Stimulated activated CD4-positive, alpha-beta T cell treated with anti-CD3 and anti-CD28 coated beads, TNF-alpha, amount 100 ng/mL, for 24 hours (primary cell): Measurements from ENCODE around the gene DNASE1.
"Not testable (repeated sequence)": the region's sequence is repeated elsewhere in the genome, so short reads cannot be mapped to it uniquely, and the experiment has no call there.

Source experiments
- DNase-seq, 3 experiments: peaks; one replicate each; pipeline ENCODE4 v3.0.0-alpha.2; 2020; ENCODE audit warnings: low read depth in 3 of 3

DNASE1 gene, protein sequence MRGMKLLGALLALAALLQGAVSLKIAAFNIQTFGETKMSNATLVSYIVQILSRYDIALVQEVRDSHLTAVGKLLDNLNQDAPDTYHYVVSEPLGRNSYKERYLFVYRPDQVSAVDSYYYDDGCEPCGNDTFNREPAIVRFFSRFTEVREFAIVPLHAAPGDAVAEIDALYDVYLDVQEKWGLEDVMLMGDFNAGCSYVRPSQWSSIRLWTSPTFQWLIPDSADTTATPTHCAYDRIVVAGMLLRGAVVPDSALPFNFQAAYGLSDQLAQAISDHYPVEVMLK

GRCh38 chr16:3654249-3654991 is at the start of gene DNASE1:
TSS of gene DNASE1 (plus strand) at chr16:3654691. CDS start at chr16:3655374, 683 bp downstream.
- peak; percentile 33 to 54 (median 34) for DNase-seq

GRCh38 chr16:3606441-3606840 is 48.0 kb upstream of the DNASE1 start:
- DNase-seq, result no peak

GRCh38 chr16:3607161-3607560 is 47.3 kb upstream of the DNASE1 start:
- DNase-seq, result no peak

- DNase-seq, result no peak
Observed at GRCh38 chr16:3607634-3608033, 46.9 kb upstream of the DNASE1 start.

GRCh38 chr16:3608069-3608468 is 46.4 kb upstream of the DNASE1 start:
- no peak for DNase-seq

DNA sequence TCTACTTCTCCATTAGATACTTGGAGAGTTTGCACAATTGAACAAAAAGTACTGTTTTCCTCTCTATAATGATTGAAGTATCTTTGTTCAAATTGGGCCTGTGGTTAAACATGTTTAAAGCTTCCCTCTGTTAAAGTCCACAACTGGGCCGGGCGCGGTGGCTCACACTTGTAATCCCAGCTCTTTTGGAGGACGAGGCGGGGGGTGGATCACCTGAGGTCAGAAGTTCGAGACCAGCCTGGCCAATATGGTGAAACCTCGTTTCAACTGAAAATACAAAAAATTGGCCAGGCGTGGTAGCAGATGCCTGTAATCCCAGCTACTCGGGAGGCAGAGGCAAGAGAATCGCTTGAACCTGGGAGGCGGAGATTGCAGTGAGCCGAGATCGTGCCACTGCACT is 45.5 kb upstream of the DNASE1 start:
- not testable (repeated sequence) for DNase-seq

DNA sequence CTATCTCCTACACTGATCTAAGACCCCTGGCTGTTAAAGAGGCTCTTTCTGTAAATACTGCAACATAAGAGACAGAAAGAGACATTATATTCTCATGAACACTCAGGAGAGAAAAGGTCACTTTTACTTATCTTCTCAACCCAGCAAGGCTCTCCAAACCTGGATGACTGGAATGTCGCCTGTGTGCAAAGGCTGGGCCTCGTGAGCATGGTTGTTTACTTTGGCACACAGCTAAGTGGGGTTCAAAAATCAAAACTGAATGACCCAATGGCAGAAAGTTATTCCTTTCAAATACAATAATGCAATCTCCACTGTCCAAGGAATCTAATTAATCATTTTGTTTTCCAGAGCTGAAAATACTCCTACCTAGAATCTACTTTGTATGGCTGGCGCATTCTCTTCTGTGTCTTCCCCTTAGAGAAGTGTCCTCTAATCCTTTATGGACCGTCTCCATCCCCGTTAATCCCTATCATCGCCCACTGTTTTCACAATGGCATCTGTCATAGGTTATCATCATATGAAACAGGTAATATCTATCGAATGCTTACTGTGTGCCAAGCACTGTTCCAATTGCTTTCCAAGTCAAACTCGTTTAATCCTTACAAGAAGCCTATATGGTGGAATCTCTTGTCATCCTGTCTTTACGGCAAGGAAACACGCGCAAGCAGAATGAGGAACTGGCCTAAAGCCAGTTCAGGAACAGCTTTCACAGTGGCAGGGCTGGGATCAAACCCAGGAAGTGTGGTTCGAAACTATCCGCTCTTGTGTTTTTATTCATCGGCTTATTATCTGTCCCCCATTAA is 44.4 kb upstream of the DNASE1 start:
- DNase-seq, result no peak

GRCh38 chr16:3610698-3611145 is 43.8 kb upstream of the DNASE1 start:
- no peak for DNase-seq

DNA sequence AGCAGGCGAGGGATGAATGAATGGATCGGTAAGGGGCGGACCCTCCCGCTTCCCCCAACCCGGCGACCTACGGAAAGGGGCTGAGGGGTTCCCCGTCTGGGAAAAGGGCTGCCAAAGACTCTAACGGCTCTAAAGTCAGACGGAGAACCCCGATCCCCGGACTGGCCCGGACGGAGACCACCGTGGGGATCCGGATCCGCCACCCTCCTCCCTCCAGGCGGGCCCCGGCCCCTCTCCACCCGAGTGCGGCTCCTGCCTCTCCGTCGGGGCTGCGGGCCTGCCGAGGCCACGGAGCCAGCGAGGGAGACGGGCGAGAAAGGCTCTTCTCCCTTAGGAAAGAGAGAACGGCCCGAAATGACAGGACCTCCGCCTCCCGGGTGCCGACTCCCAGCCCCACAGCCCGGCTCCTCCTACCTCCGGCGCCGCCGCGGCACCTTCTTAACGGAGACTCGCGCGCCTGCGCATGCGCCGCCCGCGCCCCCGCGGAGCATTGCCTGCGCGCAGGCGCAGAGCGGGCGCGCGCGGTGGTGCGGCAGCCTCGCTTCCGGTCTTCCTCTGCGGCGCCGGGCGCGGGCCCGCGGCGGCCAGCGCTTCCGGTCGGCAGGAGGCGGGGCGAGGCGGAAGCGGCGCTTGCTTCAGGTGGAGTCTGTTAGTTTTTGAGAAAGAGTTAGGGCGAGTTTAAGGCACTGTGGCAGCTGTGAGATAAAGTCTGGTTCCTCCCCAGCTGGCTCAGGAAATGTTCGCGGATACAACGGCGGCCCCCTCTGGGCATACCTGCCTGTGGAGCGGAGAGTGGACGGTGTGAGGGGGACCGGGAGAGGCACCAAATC is 43.1 kb upstream of the DNASE1 start, which contains the start of gene SLX4:
Gene SLX4 (minus strand): TSS at position 461 of the 830 bp plus-strand sequence. CDS start 2,642 bp downstream, outside the sequence.
- DNase-seq, result peak; percentile 76 to 87 (median 78)

- no peak for DNase-seq
Observed at GRCh38 chr16:3612510-3613466, 41.7 kb upstream of the DNASE1 start.

DNA sequence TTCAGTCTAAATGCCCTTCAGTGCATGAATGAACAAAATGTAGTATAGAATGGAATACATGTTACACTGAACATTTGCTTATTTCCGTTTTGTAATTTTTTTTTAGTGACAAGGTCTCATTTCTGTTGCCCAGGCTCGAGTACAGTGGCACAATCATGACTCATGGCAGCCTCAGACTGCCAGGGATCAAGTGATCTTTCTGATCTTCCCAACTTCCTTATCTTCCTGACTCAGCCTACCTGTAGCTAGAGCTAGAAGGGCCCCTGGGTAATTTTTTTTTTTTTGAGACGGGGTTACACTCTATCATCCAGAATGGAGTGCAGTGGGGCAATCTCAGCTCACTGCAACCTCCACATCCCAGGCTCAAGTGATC is 35.7 kb upstream of the DNASE1 start:
- DNase-seq, result no peak

DNA sequence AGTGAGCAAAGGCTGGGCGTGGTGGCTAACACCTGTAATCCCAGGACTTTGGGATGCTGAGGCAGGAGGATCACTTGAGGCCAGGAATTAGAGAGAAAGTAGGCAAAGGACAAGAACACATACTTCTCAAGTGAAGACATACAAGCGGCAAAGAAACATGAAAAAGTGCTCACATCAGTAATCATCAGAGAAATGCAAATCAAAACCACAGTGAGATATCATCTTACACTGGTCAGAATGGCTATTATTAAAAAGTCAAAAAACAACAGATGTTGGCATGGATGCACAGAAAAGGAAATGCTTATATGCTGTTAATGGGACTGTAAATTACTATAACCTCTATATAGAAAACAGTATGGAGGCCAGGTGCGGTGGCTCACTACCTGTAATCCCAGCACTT is 30.8 kb upstream of the DNASE1 start:
- DNase-seq, result no peak

GRCh38 chr16:3625331-3625730 is 29.2 kb upstream of the DNASE1 start:
- DNase-seq, result no peak

DNA sequence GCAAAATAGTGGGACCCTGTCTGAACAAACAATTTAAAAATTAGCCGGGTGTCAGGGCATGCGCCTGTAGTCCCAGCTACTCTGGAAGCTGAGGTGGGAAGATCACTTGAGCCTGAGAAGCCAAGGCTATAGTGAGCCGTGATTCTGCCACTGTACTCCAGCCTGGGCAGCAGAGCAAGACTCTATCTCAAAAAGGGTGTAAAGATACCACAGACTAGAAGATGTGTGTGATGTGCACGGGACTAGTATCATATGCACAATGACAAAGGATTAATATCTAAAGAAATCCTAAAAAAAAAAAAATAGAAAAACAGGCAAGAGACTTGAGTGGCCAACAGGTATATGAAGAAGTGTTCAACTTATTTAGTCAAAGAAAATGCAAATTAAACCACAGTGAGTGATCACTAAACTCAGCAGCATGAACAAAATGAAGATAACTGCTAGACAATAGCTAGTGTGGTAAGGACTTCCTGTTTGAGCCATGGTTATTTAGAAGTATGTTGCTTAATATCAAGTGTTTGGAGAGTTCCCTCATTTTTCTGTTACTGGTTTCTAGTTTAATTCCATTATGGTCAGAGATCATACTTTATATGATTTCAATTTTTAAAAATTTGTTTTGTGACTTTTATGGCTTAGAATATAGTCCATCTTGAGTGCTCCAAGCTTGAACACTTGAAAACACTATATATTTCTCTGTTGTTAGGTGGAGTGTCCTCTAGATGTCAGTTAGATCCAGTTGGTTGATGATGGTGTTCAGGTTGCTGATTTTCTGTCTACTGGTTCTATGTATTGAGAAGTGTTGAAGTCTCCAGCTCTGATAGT is 28.4 kb upstream of the DNASE1 start:
- no peak for DNase-seq

DNA sequence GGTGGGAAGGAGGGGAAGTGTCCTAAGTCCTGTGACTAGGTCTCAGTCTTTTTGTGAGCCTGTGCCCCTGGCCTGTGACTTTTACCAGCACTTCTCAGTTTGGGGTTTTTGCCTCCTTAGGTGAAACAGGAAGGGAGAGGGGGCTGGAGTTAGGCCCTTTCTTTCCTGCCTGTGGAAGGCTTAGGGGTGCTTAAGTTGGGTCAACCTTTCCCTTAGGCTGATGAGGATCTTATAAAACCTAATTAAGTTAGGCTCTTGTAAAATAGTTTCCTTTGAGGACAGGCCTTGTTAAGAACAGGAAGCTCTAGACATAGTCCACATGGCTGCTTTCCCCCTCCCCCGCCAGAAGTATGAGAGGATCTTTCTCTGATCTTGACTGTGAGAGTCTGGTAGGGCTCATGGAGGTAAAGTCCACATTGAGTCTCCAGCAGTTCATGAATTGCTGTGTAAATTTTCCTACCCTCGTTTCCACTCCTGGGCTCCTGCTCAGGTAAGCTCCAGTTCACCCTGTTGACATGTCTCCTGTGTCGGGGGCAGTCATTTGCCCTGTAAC is 17.0 kb upstream of the DNASE1 start:
- peak in 1 of 3 experiments; percentile 16 for DNase-seq

DNA sequence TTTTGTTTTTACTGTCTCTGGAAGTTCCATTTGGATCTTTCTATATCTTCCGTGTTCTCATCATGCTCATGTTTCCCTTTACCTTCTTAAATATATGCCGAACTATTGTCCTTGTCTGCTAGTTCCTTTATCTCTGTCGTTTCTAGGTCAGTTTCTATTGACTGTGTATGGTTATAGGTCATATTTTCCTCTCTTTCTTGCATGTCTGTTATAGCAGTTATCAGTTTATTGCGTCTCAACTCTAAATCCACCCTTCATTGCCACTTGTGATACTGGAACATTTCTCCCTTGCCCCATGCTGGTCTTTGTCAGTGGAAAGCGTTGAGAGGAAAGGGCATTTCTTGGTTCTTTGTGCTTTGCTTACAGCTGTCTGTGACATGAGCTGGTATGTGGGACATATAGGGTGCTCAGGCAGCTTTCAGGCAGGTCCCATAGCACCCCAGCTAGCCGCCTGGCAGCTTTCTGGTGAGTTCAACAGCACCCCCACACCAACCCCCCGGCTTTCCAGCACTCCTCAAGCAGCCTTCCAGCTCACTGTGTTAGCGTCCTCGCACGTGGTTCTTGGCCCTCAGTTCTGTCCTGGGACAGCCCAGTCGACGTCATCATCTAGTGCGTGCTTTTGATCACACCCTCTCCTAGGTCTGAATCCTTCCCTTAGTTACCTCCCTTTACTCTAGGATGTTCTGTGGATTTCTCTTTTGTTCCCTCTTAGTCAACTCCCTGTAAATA is 15.4 kb upstream of the DNASE1 start:
- DNase-seq, result no peak

- no peak for DNase-seq
Observed at GRCh38 chr16:3640207-3640606, 14.3 kb upstream of the DNASE1 start.
